Measurements from ENCODE around the gene FAM221B.

DNA sequence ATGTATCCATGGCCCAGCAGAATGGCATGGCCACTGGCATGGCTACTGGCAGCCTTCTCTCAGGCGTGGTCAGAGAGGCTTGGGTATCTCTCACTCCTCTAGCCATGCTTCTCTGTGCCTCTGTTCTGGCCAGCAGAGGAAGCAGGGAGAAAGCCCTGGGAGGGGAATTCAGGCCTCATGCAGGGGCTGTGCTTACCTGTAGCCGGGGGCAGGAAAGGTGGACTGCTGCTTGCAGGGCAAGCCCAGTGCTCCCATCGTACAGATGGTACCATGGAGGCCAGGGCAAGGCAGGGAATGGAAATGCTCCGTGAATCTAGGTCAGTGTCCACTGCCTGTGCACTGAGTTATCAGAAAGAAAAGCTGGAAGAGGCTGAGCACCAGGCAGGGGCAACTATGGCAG, 39.0 kb upstream of the FAM221B start:
- TF ChIP-seq CTCF (IDR thresholded peaks at IDR 0.05) (no peak), POLR2AphosphoS5 (IDR thresholded peaks at IDR 0.05) (no peak)
